ENCODE results near the gene SH3BP4. TPM values are rescaled to one million over a fixed set of nuclear protein-coding genes. Genes with fewer than 3 reads are reported as not detected.

Gene SH3BP4
- total and polyA plus RNA-seq, 2 of the 8 experiments (the other 6 are each of a cell fraction or from before 2014, with no cell fraction given) = 28.3 to 35.4 TPM

GRCh38 chr2:235050980-235051351, 99.1 kb downstream of the SH3BP4 start:
- ChIA-PET POLR2A (ENCODE audit: partially characterized antibody) (no interaction called here), CTCF (ENCODE audit: partially characterized antibody) (interaction anchor here (0.5 to 6.1 kb wide), 4 partner anchors 26 to 690 kb away, joined by 3 to 23 read pairs (median 3); no protein-coding TSS in a partner anchor)
- Histone ChIP-seq H3K23me2 (ENCODE audit: low read depth, low read length) (no peaks in the 10 kb centered on the region; the same call in 1 of the 2 replicates), H4K20me1 (replicated peaks in 1 of 2; ENCODE audit: control insufficient read depth in 1 of 2, insufficient read depth in 2 of 2, low read length in 2 of 2) (peaks cover 2 to 4% of the 10 kb centered on the region in 2 experiments), H3K56ac (replicated peaks; ENCODE audit: insufficient read length, low read depth, low read length) (no peak overlapping the region), H3K4ac (replicated peaks; ENCODE audit: insufficient read length, low read depth, low read length) (no peak overlapping the region), H2BK120ac (replicated peaks; ENCODE audit: low read depth, low read length) (no peak overlapping the region), H2AK5ac (ENCODE audit: low read depth, low read length) (no peak overlapping the region), H3K9me3 (ENCODE audit: insufficient read depth in 2 of 2, low read depth in 1 of 2, low read length in 1 of 2) (no peaks in the 10 kb centered on the region), H2BK15ac (ENCODE audit: low read length) (no peak overlapping the region), H3K4me3 (ENCODE audit: extremely low read depth in 1 of 4, insufficient read depth in 2 of 4, low read depth in 3 of 4, low read length in 4 of 4) (no peak overlapping the region), H4K91ac (replicated peaks; ENCODE audit: insufficient read length, low read length) (no peak overlapping the region), H3K27me3 (replicated peaks in 1 of 4; ENCODE audit: control insufficient read depth in 3 of 4, extremely low read depth in 1 of 4, insufficient read depth in 3 of 4, low read length in 3 of 4) (no peaks in the 10 kb centered on the region; a peak in 1 of 7 replicates), H2BK20ac (ENCODE audit: low read length) (no peak overlapping the region), H3K18ac (ENCODE audit: extremely low read depth, low read length) (no peak overlapping the region), H3K4me2 (ENCODE audit: insufficient read depth in 1 of 2, low read depth in 2 of 2, low read length in 2 of 2) (no peak overlapping the region), H3K4me1 (replicated peaks in 1 of 4; ENCODE audit: control insufficient read depth in 3 of 4, insufficient read depth in 4 of 4, low read length in 3 of 4) (no peaks in the 10 kb centered on the region; a peak in 1 of 7 replicates), H3K14ac (ENCODE audit: insufficient read length) (no peak overlapping the region), H3K27ac (ENCODE audit: low read depth, low read length) (no peak overlapping the region), H4K5ac (ENCODE audit: insufficient read length, low read depth, low read length) (no peak overlapping the region), H3K36me3 (ENCODE audit: control insufficient read depth in 2 of 4, insufficient read depth in 4 of 4, low read length in 3 of 4) (peaks cover 2 to 46% (median 23%) of the 10 kb centered on the region in 4 experiments; a peak in 6 of 8 replicates), H3K79me1 (ENCODE audit: low read depth, low read length) (peaks cover 10% of the 10 kb centered on the region; the same call in 1 of the 2 replicates), H2AFZ (ENCODE audit: low read length) (no peak overlapping the region), H2BK12ac (ENCODE audit: low read depth, low read length) (no peak overlapping the region), H3K23ac (ENCODE audit: insufficient read length) (no peak overlapping the region), H3K79me2 (ENCODE audit: control insufficient read depth in 1 of 2, insufficient read depth in 2 of 2, low read length in 2 of 2) (peaks cover 0 to 21% of the 10 kb centered on the region in 2 experiments; a peak in 1 of 4 replicates), H2BK5ac (ENCODE audit: low read depth, low read length) (no peak overlapping the region), H3K9ac (replicated peaks in 1 of 4; ENCODE audit: extremely low read depth in 1 of 4, low read depth in 3 of 4, low read length in 3 of 4) (no peak overlapping the region), H4K8ac (ENCODE audit: extremely low read depth, insufficient read depth, low read length) (no peak overlapping the region)
- TF ChIP-seq BACH1 (IDR thresholded peaks at IDR 0.05; ENCODE audit: low read length) (no peak), CREB1 (IDR thresholded peaks at IDR 0.05) (no peak), RAD21 (IDR thresholded peaks at IDR 0.05 in 1 of 2, conservative IDR thresholded peaks at IDR 0.05 in 1 of 2; ENCODE audit: low read depth in 2 of 2, low read length in 2 of 2) (peak in 1 of 2 experiments; percentile 21; a peak in 1 of 4 replicates)
- DNase-seq (ENCODE audit: low read depth in 1 of 2, low spot score in 2 of 2) (no peak), FAIRE-seq (no peak)
- WGBS, 2 experiments (ENCODE audit: extremely low coverage in 1 of 2, insufficient coverage in 1 of 2, insufficient read length in 1 of 2, insufficient replicate concordance in 2 of 2, low coverage in 1 of 2, low lambda C conversion rate in 2 of 2, missing lambda C conversion rate in 1 of 2) = 91% methylated on average over 7 of the region's 7 CpGs; no CpG with 5 or more reads in 1 of the 2 experiments
